Measurements from ENCODE around the gene JARID2.

GRCh38 chr6:15352845-15353244, 107.0 kb downstream of the JARID2 start:
- no peak for TF ChIP-seq CTCF (IDR thresholded peaks at IDR 0.05)
- TF ChIP-seq EZH2phosphoT487 (IDR thresholded peaks at IDR 0.05) = no peak
- no peak for TF ChIP-seq EZH2 (IDR thresholded peaks at IDR 0.05)
